HG03457 (cell line): ENCODE results near the gene GID8.

Experiments used
- ATAC-seq: cut with Tn5 transposase; IDR thresholded peaks from one replicate; pipeline ENCODE4 v1.9.1; 2021; ENCODE audit warnings: moderate number of reproducible peaks; ENCODE audit not compliant: unreplicated experiment

GID8 gene

GRCh38 chr20:62938105-62938888 lies at the start of gene GID8:
Gene GID8 (plus strand): TSS chr20:62938147. CDS start chr20:62941503, 3,356 bp downstream.
- peak; percentile 37 for ATAC-seq

GRCh38 chr20:62888406-62888805 lies 49.5 kb upstream of the GID8 start:
- ATAC-seq = no peak

GRCh38 chr20:62888910-62889309 lies 49.0 kb upstream of the GID8 start:
- ATAC-seq = no peak

- ATAC-seq = no peak
Measured at GRCh38 chr20:62889411-62889810, 48.5 kb upstream of the GID8 start.

- ATAC-seq = no peak
Measured at GRCh38 chr20:62889871-62890270, 48.1 kb upstream of the GID8 start.

DNA sequence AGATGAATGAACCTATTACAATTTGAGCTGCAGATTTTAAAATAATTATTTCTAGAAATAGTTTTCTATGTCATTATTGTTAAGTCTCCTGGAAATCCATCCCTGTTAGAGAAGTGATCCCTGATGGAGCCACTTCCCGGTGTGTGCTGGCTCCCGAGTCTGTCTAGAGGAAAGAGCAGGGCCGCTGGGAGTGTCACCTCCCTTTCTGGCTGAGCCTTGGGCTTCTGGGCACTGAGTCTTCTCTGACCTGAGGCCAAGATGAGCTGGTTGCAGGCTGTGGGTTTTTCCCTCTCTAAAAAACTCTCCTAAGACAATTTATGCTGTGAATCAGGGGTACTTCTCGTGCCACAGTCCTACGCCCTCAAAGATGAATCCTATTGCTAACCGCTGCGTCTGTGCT lies 47.5 kb upstream of the GID8 start:
- no peak for ATAC-seq

GRCh38 chr20:62891111-62891510 lies 46.8 kb upstream of the GID8 start:
- no peak for ATAC-seq

DNA sequence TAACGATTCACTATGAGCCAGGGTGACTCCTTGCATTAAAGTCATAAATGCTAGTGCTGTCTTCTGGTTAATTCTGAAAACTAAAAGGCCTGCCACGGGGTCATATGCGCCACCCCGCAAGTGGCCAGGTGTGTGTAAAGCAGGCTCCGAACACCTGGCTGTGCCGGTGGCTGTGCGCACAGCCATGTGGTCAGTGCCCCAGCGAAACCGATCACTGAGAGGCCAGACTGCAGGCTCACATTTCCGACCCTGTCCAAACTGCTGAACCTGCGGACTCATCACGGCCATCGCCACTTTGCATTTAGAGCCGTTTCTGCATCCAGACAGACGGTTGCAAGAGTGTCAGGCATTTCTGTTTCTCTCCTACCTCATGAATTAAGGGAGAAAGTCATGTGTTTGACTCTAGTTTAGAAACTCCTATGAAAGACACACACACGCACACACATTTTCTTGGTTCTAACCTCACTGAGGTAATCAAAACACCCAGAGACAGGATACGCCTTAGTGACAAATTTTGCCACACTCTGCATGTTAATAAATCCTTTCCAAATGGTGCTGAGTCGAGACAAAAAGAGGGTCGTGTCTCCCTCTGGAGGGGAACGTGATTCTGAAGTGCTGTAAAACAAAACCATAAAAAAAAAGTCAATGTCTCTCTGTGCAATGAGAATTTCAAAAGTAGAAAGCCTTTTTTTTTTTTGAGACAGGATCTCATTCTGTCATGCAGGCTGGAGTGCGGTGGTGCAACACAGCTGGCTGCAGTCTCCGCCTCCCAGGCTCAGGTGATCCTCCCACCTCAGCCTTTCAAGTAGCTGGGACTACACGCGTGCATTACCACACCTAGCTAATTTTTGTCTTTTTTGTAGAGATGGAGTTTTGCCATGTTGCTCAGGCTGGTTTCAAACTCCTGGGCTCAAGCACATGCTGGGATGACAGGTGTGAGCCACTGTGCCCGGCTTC lies 45.3 kb upstream of the GID8 start:
- no peak for ATAC-seq

GRCh38 chr20:62893700-62894099 lies 44.2 kb upstream of the GID8 start:
- ATAC-seq = no peak

DNA sequence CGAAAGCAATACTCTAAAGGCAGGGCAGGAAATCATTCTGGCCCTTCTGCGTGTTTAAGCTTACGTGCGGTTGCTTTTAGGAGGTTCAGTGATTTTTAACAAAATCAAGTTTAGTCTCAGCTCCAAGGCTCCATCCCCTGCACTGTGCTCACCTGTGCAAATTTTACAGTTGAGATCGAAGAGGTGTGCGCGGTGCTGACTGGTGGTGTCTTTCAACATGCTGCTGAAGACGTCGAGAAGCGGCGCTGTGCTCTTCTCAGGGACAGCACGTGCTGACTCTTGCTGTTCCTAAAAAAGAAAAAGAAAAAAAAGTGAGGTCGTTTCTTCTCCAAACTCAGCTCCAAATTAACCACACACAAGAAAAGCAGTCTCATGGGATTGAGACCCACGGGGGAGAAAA lies 43.7 kb upstream of the GID8 start:
- ATAC-seq = no peak

DNA sequence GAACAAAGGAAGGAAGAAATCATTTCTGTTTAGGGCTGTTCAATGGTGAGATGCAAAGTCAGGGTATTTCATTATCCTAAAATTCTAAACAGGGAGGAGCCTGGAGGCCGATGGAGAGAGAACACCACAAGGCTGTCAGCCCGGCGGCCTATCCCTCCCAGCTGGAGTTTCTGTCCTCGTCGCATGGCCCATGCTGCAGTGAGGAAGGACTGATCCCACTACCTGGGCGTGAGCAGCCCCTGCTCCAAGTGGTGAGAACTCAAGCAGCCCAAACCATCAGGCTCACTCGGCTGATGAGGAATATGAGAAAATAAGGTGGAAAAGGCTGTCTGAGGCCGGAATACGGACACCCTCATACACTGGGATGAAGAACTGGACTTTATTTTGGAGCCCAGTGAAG lies 42.4 kb upstream of the GID8 start:
- no peak for ATAC-seq

- no peak for ATAC-seq
Measured at GRCh38 chr20:62896526-62896925, 41.4 kb upstream of the GID8 start.

DNA sequence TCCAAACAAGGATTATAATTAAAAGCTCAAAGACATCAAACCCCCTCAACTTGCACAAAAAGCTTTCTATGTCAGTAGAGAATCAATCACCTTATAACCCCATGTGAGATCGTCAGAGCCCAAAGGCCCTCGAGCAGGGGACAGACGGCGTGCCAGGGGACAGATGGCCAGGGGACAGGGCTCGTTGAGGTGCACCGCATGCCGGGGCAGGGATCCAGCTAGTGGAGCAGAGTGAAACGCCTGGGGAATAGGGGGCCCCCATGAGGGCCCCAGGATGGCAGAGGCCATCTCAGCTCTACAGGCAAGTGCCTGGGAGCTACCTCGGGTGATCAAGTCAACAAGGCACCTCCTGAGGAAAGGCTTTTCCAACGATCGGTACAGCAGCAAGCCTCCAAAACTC lies 40.3 kb upstream of the GID8 start:
- ATAC-seq = no peak

DNA sequence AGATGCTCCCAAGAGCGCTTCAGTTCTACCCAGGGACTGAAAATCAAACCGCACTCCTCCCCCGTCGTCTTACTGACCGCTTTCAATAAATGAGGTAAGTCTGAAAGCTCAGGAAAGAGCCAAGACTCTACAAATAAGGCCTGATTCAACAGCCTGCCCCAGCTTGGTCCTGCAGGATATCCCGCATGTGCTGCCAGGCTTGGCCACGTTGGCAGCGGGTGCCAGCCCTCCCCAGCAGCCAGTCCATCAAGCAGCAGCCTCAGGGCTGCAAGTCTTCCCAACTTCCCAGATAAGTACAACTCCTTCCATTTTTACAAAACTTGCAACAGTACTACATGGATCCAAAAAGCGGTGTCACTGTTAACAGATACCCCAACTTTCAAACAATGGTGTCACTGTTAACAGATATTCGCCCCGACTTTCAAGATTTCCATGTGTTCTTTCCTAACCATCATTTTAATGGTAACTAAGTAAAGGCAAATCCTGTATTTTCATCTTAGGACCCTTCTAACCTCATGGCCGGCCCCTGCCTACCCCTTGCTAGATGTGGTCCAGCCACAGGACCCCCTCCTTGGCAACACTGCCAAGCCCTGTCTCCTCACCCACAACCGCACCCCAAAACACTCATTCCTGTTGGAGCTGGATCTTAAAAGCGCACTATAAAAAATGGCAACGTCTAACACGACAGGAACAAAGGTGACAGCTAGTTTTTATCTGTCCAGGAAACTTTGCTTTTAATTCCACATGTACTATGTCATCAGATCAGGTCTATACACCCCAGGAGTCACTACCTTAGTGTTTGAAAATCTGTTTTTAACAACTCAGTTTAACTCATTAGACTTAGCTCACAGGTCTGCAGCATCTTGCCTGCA lies 39.6 kb upstream of the GID8 start:
- no peak for ATAC-seq

- no peak for ATAC-seq
Measured at GRCh38 chr20:62898970-62899632, 38.8 kb upstream of the GID8 start.

DNA sequence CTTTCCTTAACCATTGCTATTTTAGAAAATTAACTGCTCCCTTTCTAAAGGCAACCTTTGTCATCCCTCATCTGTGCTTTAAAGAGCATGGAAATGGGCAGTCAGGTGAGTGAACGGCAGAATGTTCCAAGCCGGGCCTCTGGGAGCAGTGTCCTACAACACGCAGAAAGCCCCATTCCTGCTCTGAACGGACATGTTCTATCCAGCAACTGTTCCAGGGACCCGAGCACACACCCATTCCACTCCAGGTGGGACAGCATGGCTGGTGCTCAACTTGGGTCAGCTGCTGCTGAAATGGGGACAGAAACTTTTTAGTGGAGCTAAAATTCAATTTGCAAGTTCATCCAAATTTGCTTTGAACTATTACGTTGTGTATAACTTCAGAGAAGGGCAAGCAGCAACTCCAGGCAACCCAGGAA lies 38.3 kb upstream of the GID8 start:
- no peak for ATAC-seq

GRCh38 chr20:62900052-62900691 lies 37.8 kb upstream of the GID8 start:
- ATAC-seq = peak; percentile 70

DNA sequence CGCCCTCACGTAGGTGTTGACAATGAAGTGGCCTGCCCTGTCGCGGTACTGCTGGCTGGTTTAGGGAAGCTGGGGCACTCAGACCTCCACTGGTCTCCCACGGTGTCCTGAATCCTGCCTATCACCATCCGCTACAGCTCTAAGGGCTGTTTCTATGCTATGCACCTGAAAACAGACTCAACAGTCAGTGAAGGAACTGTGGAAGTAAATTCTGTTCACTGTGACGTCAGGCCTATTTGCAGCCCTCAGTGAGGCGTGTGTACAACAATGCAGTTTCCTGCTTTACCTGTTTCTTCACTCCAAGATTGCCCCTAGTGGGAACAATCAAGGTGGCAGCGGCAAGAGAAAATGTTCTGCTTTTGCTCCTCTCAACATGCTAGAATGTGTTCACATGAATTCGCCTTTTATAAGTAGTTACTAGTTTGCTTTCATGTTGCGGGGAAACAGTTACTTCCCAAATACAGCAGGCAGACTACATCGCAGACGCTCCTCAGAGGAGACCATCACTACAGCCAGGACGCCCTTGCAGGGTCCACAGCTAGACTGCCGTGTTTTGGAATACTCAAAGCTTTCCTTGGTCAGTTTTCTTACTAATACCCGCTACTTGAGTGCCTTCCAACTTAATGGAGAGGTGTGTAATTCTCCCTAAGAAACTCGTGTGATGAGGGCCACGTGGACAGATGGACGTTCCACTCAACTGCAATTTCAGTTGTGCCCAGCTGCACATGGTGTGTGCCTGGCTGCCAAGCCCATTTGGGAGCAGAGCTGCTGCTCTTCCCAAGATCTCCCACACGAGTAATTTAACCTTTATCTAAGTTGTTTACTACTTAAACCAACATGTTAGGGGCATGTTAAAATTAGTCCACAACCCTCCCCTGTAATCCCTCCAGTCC lies 37.0 kb upstream of the GID8 start:
- no peak for ATAC-seq

DNA sequence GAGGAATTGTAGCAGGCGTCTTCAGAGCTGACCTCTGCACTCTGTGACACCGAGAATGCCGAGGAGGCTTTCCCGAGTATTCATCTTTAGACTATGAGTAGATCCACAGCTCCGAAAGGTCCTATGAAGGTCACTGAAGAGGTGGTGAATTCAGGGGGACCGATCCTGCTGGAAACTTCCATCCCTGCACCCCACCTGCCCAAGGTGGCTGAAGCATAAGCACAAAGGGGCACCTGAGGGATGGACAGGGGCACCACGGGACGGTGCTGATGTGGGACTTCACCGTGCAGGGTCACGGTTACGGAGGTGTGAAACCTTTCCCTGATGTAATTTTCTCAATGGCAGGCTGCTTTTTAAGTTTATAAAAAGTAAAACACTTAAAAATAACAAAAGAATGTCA lies 36.1 kb upstream of the GID8 start:
- ATAC-seq = no peak
